ENCODE measurements around the gene SH2D6. TPM values are rescaled to one million over a fixed set of nuclear protein-coding genes. Genes with fewer than 3 reads are reported as not detected.

The SH2D6 gene
- total and polyA plus RNA-seq, 9 of the 15 experiments (the other 6 are each of a cell fraction or from before 2014, with no cell fraction given) = 0.07 to 0.76 (median 0.33) TPM; not detected in 2

DNA sequence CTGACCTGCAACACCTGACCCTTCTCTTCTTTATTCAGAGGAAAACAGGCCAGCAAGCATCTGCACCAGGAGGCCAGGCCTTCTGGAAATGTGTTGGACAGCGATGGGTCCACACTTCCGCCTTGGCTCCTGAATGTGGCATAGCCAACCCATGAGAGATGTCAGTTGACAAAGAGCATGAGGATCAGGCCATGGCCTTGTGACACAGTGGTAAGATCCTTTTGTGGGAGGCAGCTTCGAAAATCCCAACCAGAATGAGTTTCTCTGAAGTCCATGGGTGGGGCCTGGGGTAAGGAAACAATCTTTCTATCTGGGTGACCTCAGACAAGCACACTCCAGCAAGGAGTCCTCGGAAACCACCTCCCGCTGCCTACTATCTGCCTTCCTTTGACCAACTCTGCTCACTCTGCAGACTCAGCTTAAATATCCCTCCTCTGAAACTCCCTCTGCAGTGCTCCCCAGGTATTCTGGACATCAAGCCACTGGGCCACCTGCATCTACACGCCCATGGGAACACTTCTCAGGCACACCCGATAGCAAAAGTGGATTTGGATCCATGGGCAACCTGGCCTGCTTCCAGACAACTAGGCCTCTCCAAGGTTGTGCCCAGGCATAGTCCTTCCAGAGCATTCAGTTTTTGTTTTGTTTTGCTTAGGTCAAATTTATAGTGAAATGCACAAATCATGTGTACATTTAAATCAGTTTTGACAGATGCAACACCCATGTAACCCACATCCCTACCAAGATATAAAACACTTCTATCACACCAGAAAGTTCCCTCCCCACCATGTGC is 3.6 kb upstream of the SH2D6 start (continued):
- TF ChIP-seq, protein P1, sequence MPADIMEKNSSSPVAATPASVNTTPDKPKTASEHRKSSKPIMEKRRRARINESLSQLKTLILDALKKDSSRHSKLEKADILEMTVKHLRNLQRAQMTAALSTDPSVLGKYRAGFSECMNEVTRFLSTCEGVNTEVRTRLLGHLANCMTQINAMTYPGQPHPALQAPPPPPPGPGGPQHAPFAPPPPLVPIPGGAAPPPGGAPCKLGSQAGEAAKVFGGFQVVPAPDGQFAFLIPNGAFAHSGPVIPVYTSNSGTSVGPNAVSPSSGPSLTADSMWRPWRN (IDR thresholded peaks at IDR 0.05; ENCODE audit: low read depth) = 0 out of 2 replicates have a peak, but pooled peaks have one; percentile 22
- no peak for TF ChIP-seq CEBPB (tag; IDR thresholded peaks at IDR 0.05)
- TF ChIP-seq, protein P2, sequence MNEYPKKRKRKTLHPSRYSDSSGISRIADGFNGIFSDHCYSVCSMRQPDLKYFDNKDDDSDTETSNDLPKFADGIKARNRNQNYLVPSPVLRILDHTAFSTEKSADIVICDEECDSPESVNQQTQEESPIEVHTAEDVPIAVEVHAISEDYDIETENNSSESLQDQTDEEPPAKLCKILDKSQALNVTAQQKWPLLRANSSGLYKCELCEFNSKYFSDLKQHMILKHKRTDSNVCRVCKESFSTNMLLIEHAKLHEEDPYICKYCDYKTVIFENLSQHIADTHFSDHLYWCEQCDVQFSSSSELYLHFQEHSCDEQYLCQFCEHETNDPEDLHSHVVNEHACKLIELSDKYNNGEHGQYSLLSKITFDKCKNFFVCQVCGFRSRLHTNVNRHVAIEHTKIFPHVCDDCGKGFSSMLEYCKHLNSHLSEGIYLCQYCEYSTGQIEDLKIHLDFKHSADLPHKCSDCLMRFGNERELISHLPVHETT (CRISPR knock-in tag; conservative IDR thresholded peaks at IDR 0.05 in 1 of 2, IDR thresholded peaks at IDR 0.05 in 1 of 2) = peak in 1 of 2 experiments; percentile 54; a peak in 1 of 4 replicates
- no peak for TF ChIP-seq HDAC6 (IDR thresholded peaks at IDR 0.05; ENCODE audit: low read depth, low read length)
- peak; percentile 69 for TF ChIP-seq NFIC (IDR thresholded peaks at IDR 0.05)
- TF ChIP-seq MAFF (IDR thresholded peaks at IDR 0.05; ENCODE audit: low read length) = peak; percentile 61
- TF ChIP-seq TBP (optimal IDR thresholded peaks at IDR 0.05; ENCODE audit: low read depth, low read length) = peak; percentile 36
- TF ChIP-seq ZNF584 (CRISPR knock-in tag; IDR thresholded peaks at IDR 0.05; ENCODE audit: low read depth) = no peak; the same call in 1 of the 2 replicates
- TF ChIP-seq, protein P3, sequence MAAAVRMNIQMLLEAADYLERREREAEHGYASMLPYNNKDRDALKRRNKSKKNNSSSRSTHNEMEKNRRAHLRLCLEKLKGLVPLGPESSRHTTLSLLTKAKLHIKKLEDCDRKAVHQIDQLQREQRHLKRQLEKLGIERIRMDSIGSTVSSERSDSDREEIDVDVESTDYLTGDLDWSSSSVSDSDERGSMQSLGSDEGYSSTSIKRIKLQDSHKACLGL (CRISPR knock-in tag; IDR thresholded peaks at IDR 0.05; ENCODE audit: borderline replicate concordance, poor library complexity, severe bottlenecking) = no peak
- no peak for TF ChIP-seq RBM17 (IDR thresholded peaks at IDR 0.05; ENCODE audit: borderline replicate concordance, low read depth, low read length)
- TF ChIP-seq FOXA3 (CRISPR knock-in tag; conservative IDR thresholded peaks at IDR 0.05 in 1 of 2, IDR thresholded peaks at IDR 0.05 in 1 of 2) = no peak
- no peak for TF ChIP-seq HNRNPLL (IDR thresholded peaks at IDR 0.05; ENCODE audit: low read depth, low read length, poor library complexity, severe bottlenecking)
- no peak for TF ChIP-seq POLR2B (IDR thresholded peaks at IDR 0.05; ENCODE audit: low read depth, partially characterized antibody)
- TF ChIP-seq POLR2AphosphoS5 (IDR thresholded peaks at IDR 0.05; ENCODE audit: control insufficient read depth, insufficient read depth, low read depth, low read length) = no peak
- TF ChIP-seq RBM34 (IDR thresholded peaks at IDR 0.05; ENCODE audit: borderline replicate concordance, insufficient read depth, low read length) = no peak
- no peak for TF ChIP-seq SIRT6 (IDR thresholded peaks at IDR 0.05; ENCODE audit: low read depth, low read length)
- TF ChIP-seq TSC22D4 (tag; IDR thresholded peaks at IDR 0.05) = no peak
- no peak for TF ChIP-seq ZNF253 (CRISPR knock-in tag; conservative IDR thresholded peaks at IDR 0.05)
- peak; percentile 68 for TF ChIP-seq ZNF766 (CRISPR knock-in tag; conservative IDR thresholded peaks at IDR 0.05)
- TF ChIP-seq, protein P4, sequence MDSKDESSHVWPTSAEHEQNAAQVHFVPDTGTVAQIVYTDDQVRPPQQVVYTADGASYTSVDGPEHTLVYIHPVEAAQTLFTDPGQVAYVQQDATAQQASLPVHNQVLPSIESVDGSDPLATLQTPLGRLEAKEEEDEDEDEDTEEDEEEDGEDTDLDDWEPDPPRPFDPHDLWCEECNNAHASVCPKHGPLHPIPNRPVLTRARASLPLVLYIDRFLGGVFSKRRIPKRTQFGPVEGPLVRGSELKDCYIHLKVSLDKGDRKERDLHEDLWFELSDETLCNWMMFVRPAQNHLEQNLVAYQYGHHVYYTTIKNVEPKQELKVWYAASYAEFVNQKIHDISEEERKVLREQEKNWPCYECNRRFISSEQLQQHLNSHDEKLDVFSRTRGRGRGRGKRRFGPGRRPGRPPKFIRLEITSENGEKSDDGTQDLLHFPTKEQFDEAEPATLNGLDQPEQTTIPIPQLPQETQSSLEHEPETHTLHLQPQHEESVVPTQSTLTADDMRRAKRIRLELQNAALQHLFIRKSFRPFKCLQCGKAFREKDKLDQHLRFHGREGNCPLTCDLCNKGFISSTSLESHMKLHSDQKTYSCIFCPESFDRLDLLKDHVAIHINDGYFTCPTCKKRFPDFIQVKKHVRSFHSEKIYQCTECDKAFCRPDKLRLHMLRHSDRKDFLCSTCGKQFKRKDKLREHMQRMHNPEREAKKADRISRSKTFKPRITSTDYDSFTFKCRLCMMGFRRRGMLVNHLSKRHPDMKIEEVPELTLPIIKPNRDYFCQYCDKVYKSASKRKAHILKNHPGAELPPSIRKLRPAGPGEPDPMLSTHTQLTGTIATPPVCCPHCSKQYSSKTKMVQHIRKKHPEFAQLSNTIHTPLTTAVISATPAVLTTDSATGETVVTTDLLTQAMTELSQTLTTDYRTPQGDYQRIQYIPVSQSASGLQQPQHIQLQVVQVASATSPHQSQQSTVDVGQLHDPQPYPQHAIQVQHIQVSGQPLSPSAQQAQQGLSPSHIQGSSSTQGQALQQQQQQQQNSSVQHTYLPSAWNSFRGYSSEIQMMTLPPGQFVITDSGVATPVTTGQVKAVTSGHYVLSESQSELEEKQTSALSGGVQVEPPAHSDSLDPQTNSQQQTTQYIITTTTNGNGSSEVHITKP (IDR thresholded peaks at IDR 0.05; ENCODE audit: partially characterized antibody) = peak; percentile 59

Data from K562 (cell line).